GM21528 (cell line): ENCODE data around the gene HSD17B2.
"Not testable (repeated sequence)": the region's sequence is repeated elsewhere in the genome, so short reads cannot be mapped to it uniquely, and the experiment has no call there.

Source experiments
- ATAC-seq: cut with Tn5 transposase; IDR thresholded peaks from one replicate; pipeline ENCODE4 v1.9.1; 2021; ENCODE audit warnings: mild to moderate bottlenecking, moderate library complexity; ENCODE audit not compliant: unreplicated experiment, low FRiP score

Gene HSD17B2

GRCh38 chr16:82034981-82035612, at the start of gene HSD17B2:
HSD17B2 (plus strand) TSS chr16:82035253; CDS start chr16:82035425, 172 bp downstream.
- no peak for ATAC-seq

- no peak for ATAC-seq
Measured at GRCh38 chr16:81987121-81987520, 47.9 kb upstream of the HSD17B2 start.

GRCh38 chr16:81987706-81988105, 47.3 kb upstream of the HSD17B2 start:
- ATAC-seq, result no peak

GRCh38 chr16:81992859-81993258, 42.2 kb upstream of the HSD17B2 start:
- ATAC-seq, result no peak

- ATAC-seq, result no peak
Measured at GRCh38 chr16:81994485-81994884, 40.6 kb upstream of the HSD17B2 start.

GRCh38 chr16:81995651-81996050, 39.4 kb upstream of the HSD17B2 start:
- ATAC-seq, result no peak

GRCh38 chr16:81996664-81997509, 38.2 kb upstream of the HSD17B2 start:
- ATAC-seq, result no peak

GRCh38 chr16:81997738-81998137, 37.3 kb upstream of the HSD17B2 start:
- no peak for ATAC-seq

- ATAC-seq, result no peak
Measured at GRCh38 chr16:82002831-82003230, 32.2 kb upstream of the HSD17B2 start.

- ATAC-seq, result no peak
Measured at GRCh38 chr16:82004601-82005000, 30.5 kb upstream of the HSD17B2 start.

GRCh38 chr16:82005027-82005830, 29.8 kb upstream of the HSD17B2 start:
- ATAC-seq, result no peak

- no peak for ATAC-seq
Measured at GRCh38 chr16:82006036-82006435, 29.0 kb upstream of the HSD17B2 start.

GRCh38 chr16:82007189-82007588, 27.9 kb upstream of the HSD17B2 start:
- ATAC-seq, result no peak

GRCh38 chr16:82008957-82009592, 26.0 kb upstream of the HSD17B2 start:
- ATAC-seq, result no peak

- not testable (repeated sequence) for ATAC-seq
Measured at GRCh38 chr16:82009789-82010188, 25.3 kb upstream of the HSD17B2 start.

- no peak for ATAC-seq
Measured at GRCh38 chr16:82010649-82011048, 24.4 kb upstream of the HSD17B2 start.

GRCh38 chr16:82011199-82011641, 23.8 kb upstream of the HSD17B2 start, which contains the start of gene SDR42E1:
SDR42E1 (minus strand) TSS chr16:82011470; CDS start chr16:82000858, 10,612 bp downstream.
- peak; percentile 97 for ATAC-seq

- ATAC-seq, result no peak
Measured at GRCh38 chr16:82013139-82013538, 21.9 kb upstream of the HSD17B2 start.

GRCh38 chr16:82016263-82016662, 18.8 kb upstream of the HSD17B2 start:
- ATAC-seq, result no peak

GRCh38 chr16:82016964-82017363, 18.1 kb upstream of the HSD17B2 start:
- no peak for ATAC-seq
